HG02759 (cell line): Measurements from ENCODE around the gene FAM13A.
"Not testable (repeated sequence)": the region's sequence is repeated elsewhere in the genome, so short reads cannot be mapped to it uniquely, and the experiment has no call there.

Experiments used
- ATAC-seq: cut with Tn5 transposase; IDR thresholded peaks from one replicate; pipeline ENCODE4 v1.9.1; 2021; ENCODE audit warnings: mild to moderate bottlenecking, moderate library complexity; ENCODE audit not compliant: unreplicated experiment

FAM13A gene

GRCh38 chr4:89000844-89001360 is 56.1 kb downstream of the FAM13A start:
- no peak for ATAC-seq

- ATAC-seq = no peak
These were observed 56.6 kb downstream of the FAM13A start for GRCh38 chr4:89000382-89000781.

GRCh38 chr4:88999392-88999930 is 57.5 kb downstream of the FAM13A start:
- ATAC-seq = no peak

GRCh38 chr4:88998891-88999290 is 58.1 kb downstream of the FAM13A start:
- ATAC-seq = no peak

- ATAC-seq = no peak
These were observed 59.0 kb downstream of the FAM13A start for GRCh38 chr4:88998001-88998400.

GRCh38 chr4:88995874-88996273 is 61.1 kb downstream of the FAM13A start:
- ATAC-seq = no peak

- ATAC-seq = not testable (repeated sequence)
These were observed 61.7 kb downstream of the FAM13A start for GRCh38 chr4:88995257-88995656.

- ATAC-seq = no peak
These were observed 63.7 kb downstream of the FAM13A start for GRCh38 chr4:88993246-88993645.

- ATAC-seq = no peak
These were observed 65.2 kb downstream of the FAM13A start for GRCh38 chr4:88991746-88992145.

GRCh38 chr4:88989990-88990389 is 67.0 kb downstream of the FAM13A start:
- no peak for ATAC-seq

- ATAC-seq = no peak
These were observed 71.8 kb downstream of the FAM13A start for GRCh38 chr4:88985088-88985773.

- no peak for ATAC-seq
These were observed 74.2 kb downstream of the FAM13A start for GRCh38 chr4:88982757-88983156.

- peak; percentile 73 for ATAC-seq
These were observed 75.0 kb downstream of the FAM13A start for GRCh38 chr4:88981993-88982392.

- ATAC-seq = peak; percentile 16
These were observed 75.4 kb downstream of the FAM13A start for GRCh38 chr4:88981556-88981955.

GRCh38 chr4:88979276-88979675 is 77.7 kb downstream of the FAM13A start:
- ATAC-seq = no peak

GRCh38 chr4:88976775-88977035 is 80.3 kb downstream of the FAM13A start:
- ATAC-seq = no peak

- no peak for ATAC-seq
These were observed 80.8 kb downstream of the FAM13A start for GRCh38 chr4:88975958-88976774.

GRCh38 chr4:88971536-88971935 is 85.4 kb downstream of the FAM13A start:
- no peak for ATAC-seq

- no peak for ATAC-seq
These were observed 87.2 kb downstream of the FAM13A start for GRCh38 chr4:88969746-88970145.

- ATAC-seq = no peak
These were observed 87.7 kb downstream of the FAM13A start for GRCh38 chr4:88969271-88969670.

- no peak for ATAC-seq
These were observed 89.1 kb downstream of the FAM13A start for GRCh38 chr4:88967883-88968331.

- no peak for ATAC-seq
These were observed 91.9 kb downstream of the FAM13A start for GRCh38 chr4:88965053-88965452.
